HG03095 (cell line): ENCODE data around the gene MAEL.

ENCODE experiments used
- ATAC-seq: cut with Tn5 transposase; IDR thresholded peaks from one replicate; pipeline ENCODE4 v1.9.1; 2021; ENCODE audit warnings: moderate library complexity; ENCODE audit not compliant: unreplicated experiment

MAEL gene

DNA sequence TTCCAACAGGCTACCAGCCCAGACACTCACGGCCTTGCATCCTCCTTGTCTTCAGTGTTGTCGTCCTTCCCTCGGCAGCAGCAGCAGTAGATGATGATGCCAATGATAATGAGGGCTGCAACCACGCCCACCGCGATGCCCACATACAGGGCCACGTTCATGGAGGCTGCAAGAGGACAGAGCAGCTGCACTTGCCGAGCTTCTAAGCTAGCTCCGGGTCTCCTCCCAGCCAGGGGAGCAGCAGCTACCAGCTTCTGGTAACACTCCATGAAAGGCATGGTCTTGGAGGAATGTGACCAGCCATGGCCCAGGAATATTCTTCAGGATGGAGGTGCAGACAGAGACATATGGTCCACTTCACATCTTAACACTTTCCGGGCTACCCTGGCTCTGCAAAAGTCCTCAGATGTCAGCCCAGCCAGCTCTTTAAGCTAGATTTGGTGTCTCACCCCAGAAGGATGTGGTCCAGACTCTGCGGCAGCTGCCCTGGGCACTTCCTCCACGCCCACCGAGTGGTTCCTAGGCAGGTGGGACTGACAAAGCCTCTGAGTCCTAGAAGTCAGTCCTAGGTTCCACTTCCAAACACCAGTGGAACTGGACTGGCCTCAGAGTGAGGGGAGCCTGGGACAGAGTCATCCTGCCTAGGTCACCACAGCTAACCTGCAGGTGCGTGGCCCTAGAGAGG lies 66.0 kb downstream of the MAEL start:
- ATAC-seq = no peak

DNA sequence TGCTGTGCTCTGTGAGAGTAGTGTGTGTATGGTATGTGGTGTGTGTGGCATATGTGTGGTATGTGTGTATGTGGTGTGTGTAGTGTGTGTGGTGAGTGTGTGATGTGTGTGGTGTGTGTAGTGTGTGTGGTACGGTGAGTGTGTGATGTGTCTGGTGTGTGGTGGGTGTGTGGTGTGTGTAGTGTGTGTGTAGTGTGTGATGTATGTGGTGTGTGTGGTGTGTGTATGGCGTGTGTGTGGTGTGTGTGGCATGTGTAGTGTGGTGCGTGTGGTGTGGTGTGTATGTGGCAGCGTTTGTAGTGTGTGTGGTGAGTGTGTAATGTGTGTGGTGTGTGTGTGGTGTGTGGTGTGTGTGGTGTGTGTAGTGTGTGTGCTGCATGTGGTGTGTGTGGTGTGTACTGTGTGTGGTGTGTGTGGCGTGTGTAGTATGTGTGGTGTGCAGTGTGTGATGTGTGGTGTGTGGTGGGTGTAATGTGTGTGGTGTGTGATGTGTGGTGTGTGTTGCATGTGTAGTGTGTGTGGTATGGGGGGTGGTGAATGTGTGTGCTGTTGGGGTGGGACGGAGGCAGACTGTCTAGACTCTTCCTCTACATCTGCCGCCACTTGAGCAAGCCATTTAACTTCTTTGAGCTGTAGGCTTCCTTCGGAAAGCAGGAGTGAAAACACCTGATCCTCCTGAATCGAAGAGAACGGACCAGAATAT lies 67.6 kb downstream of the MAEL start:
- ATAC-seq = no peak

DNA sequence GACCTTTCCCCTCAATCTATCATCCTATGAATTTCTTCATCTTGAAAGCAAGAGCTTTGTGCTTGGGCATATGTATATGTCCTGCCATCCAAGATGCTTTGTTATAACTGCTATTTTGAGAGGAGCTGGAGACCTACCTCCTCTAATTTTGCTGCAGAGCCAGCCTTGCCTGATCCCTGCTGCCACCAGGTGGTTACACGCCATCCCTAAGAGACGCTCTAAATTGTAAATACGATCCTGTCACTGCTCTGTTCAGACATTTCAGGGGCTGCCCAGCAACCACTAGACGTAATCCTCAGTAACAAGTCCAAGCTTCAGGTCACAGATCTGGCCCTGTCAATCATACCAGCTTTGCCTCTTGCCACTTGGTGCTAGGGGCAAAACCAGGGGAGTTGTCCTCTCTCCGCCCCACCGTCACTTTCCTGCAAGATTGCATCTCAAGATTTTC lies 68.2 kb downstream of the MAEL start:
- peak; percentile 68 for ATAC-seq

DNA sequence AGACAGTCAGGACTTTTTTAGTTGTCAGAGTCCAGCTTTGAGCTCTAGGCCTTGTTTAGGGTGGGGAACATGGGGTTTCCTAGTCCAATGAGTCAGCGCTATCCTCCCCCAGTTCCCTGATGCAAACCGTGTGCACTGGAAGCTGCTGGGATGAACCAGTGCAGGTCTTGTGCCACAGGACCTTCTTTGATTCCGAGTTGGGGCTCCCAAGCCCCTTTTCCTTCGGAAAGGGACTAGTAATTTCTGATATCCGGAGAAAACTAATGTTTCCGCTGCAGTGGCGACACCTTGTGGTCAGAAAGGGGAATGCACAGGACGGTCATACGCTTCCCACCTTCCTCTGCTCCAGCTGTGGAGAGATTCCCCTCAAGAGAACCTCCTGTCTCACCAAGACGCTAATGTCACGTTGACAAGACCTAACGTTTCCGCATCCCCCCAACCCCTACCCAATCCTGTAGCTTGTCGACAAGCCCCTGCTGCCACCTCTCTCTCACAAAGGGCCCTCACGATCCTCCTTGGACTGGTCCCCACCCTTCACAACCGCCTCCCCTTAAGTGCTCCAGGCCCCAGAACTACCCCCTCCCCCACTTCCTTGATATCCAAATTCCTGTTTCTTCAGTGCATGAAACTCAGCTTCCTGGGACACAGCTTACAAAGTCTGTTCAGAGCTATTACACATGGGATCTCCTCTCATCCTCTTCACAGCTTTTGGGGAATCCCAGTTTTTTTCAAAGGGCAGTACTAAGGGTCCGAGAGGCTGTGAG lies 70.1 kb downstream of the MAEL start:
- no peak for ATAC-seq

DNA sequence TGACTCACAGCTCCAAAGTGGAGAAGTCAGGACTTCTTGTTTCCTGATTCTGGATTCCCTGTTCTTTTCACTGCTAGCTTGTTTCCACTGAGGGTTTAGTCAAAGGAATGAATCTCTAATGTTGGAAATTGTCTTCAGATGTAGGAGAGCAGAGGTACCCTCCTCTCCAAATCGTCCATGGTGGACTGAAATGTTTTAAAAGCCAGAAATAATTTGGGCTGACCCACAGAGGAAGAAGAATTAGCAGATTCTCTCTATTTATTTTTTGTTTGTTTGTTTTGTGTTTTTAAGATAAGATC lies 70.7 kb downstream of the MAEL start:
- ATAC-seq = no peak

DNA sequence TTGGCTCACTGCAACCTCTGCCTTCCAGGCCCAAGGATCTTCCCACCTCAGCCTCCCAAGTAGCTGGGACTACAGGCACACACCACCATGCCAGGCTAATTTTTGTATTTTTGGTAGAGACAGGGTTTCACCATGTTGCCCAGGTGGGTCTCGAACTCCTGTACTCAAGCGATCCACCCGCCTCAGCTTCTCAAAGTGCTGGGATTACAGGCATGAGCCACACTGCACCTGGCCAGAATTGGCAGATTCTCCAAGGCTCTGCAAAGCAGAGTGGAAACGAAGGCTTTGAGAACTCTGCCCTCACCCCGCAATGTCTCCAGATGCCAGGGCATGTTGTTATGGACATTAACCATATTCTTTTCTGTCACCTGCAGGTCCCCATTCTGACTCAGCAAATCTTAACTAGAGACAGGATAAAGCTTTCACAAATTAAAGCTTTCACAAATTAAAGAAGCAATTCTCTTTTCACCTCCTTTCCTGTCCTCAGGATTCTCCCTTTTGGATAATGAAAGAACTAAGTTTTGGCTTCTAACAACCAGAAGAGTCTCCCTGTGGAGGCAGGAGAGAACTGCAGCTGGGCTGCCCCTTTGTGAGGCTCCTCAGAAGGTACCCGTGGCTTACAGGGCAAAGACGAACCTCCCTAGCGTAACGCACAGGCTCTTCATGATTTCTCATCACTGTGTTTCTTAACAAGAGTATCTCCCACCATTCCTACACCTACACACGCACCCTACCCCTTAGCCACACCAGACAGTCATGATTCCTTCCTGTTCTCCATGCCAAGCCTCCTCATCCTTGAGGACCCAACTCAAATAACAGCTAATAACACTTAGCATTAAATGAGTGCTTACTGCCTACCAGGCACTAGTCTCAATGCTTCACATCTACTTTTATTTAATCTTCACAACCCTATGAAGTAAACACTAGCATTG lies 71.3 kb downstream of the MAEL start:
- no peak for ATAC-seq

DNA sequence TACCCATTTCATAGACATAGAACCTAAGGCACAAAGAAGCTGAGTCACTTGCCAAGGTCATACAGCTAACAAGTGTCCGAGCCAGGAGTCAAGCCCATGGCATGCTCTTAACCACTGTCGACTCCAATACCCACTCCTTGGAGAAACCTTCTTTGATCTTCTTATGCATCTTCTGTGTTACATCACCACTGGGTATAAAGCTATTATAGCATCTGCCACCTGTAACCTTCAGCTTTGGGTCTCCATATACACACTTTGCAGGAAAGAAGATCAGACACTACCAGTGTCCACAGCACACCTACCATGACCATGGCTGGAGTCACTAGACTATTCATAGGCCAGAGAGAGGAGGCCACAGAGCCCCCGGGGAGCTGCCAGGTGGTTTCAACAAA lies 72.0 kb downstream of the MAEL start:
- ATAC-seq = no peak

DNA sequence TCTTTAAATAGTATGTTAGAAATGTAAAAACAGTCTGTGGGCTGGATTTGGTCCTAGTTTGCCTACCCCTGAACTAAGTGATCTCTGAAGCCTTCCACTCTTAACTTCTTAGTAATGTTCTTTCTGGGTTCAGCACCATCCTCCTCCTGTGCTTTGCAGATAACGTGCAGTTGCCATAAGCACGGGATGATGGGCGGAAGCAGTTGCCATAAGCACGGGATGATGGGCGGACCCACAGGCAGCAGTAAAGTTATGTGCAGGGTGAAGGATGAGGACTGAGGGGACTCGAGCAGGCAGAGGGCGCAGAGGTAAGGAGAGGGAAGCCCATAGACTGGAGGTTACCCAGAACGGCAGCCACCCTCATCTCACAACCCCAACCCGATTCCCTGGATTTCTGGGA lies 75.5 kb downstream of the MAEL start:
- ATAC-seq = no peak

DNA sequence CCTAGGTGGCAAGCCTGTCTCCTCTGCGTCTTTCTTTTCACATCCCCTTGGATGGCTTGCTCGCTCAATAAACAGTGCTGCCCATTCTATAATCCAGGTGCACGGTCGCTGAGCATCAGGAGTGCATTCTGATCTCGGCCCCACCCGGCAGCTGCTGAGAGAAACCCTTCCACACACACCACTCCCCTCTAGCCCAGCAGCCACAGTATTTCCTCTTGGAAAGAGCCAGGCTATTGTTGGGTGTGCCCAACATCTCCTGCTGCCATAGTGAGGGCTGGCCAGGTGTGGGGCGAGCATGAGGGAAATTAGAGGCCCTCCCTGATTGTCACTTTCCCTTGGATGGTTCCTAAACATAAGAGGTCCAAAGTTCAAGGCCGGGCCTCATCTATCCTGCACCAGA lies 76.4 kb downstream of the MAEL start:
- no peak for ATAC-seq

DNA sequence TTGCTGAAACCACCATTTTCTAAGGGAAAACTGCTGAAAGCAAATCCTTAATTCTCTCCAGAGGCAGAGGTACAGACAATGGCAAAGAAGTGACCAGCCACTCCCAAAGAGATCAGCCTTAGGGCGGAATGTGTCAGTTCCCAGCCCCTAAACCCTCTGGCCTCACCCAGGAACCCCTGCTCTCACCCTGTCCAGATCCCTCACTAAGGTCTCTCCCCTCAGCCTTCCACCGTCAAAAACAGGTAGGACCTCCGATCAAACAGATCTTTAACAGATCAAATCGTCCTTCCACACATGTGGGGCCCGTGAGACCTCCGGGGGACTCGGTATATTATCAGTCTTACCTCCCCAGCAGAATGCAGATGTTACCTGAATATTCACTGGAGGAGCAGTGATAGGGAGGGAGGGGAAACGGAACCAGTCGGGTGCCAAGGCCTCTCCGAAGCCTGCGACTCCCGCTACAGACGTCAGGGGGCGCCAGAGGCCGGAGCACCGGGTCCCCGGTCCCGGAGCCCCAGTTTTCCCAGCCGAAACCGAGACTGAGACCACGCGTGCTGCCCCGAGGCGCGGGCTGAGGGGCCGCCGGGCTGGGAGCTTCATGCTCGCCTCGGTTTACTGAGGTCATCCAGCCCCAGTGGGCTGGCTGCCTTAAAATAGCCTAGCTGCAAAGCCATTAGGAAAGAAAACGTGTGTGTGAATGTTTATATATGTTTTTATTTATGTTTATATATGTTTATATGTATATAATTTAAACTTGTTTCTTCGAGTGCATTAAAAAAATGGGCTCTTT lies 77.4 kb downstream of the MAEL start:
- peak; percentile 80 for ATAC-seq

DNA sequence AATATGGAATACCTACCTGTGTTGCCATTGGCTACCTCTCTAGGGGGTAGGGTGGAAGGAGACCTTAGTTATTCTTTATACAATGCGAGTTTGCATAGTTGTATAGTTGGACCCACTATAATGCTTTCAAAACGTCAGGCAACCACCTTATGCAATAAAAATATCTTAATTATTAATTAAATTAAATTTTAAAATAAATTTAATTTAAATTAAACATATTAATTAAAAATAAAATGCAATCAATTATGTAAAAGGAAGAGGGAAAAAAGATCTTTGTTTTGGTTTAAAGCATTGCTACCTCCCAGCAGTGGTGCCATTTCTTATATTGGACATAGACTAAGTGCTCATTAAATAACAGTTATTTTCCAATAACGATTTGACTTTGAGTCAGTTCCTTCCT lies 78.8 kb downstream of the MAEL start:
- no peak for ATAC-seq

DNA sequence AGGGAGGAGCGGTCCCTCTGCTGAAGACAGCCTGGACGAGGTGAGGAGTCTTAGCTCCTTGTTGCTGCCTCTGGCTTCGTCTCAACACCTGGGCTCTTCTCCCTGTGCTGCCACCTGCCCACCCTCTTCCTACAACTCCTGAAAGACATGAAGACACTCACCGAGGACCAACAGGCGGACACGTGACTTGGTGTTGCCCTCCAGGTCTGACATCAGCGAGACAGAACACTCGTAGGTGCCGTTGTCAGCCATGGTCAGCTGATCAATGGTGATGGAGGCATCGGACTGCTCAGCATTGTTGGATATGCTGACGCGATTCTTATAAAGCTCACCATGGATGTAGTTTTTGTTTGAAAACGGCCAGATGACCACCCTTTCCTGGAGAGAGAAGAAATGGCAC lies 79.7 kb downstream of the MAEL start:
- no peak for ATAC-seq

DNA sequence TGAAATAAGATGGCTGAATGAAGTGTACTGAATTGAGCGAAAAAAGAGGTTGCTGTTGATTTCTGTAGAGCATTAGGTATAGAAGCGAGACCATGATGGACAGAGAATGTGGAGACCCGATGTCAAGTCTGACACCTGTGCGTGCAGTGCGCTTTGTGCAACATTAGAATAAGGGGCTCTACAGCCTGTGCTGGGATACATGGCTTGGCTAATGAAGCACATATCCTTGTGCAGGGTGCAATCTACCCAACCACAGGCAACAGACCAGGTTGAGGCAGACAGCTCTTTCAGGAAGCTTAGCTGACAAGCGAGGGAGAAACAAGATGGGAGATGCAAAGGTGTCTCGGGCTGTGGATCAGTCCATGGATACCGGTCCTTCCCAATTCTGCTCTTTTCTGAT lies 82.2 kb downstream of the MAEL start:
- ATAC-seq = no peak
